IMR-90 (cell line): ENCODE measurements around the gene HOXC6. TPM values are rescaled to one million over a fixed set of nuclear protein-coding genes. Genes with fewer than 3 reads are reported as not detected.

Experiments used
- ATAC-seq: fragments of 200-7000 bp; cut with Tn5 transposase; 2 replicates; pipeline ENCODE4 v1.9.1; 2020; ENCODE audit warnings: low read depth, mild to moderate bottlenecking, moderate library complexity
- BruUV-seq: library from RNA; stranded (reverse); fragments of 400-500 nt; replicated peaks from 2 replicates; lab custom pipeline; 2021; lab: Mats Ljungman, UMichigan
- CTCF ChIA-PET: fragments of 300-600 bp; formaldehyde crosslinking; extraction: SDS; loops from one replicate; lab custom pipeline; 2021; ENCODE audit warnings: antibody characterized with exemption; lab: Yijun Ruan, JAX
- POLR2A ChIA-PET: fragments of 300-600 bp; sonication (Branson Sonifier 250); formaldehyde crosslinking; loops from one replicate; lab custom pipeline; 2022; ENCODE audit warnings: antibody characterized with exemption; ENCODE audit not compliant: unreplicated experiment; lab: Charles Lee
- DNase-seq: peaks from one replicate; pipeline ENCODE4 v3.0.0; 2013
- H2AFZ ChIP-seq: replicated peaks from 2 replicates; pipeline ENCODE3; 2013; ENCODE audit warnings: low read length, mild to moderate bottlenecking; ENCODE audit not compliant: poor library complexity
- H2AK5ac ChIP-seq: 2 replicates; pipeline ENCODE4 v1.6.1; 2013; ENCODE audit warnings: low read depth, low read length, inconsistent platforms
- H2AK9ac ChIP-seq: replicated peaks from 2 replicates; pipeline ENCODE3; 2013; ENCODE audit warnings: mild to moderate bottlenecking, low read depth, low read length, moderate library complexity; ENCODE audit not compliant: poor library complexity
- H2BK120ac ChIP-seq: 2 replicates; pipeline ENCODE4 v1.6.1; 2013; ENCODE audit warnings: low read depth, low read length, inconsistent platforms
- H2BK15ac ChIP-seq: 3 replicates; pipeline ENCODE4 v1.6.1; 2013; ENCODE audit warnings: low read depth, low read length, inconsistent platforms
- H2BK20ac ChIP-seq: 2 replicates; pipeline ENCODE4 v1.6.1; 2013; ENCODE audit warnings: low read depth, mild to moderate bottlenecking, inconsistent platforms, low read length, moderate library complexity
- H2BK5ac ChIP-seq: 2 replicates; pipeline ENCODE4 v1.6.1; 2013; ENCODE audit warnings: mild to moderate bottlenecking, low read depth, low read length, inconsistent platforms; ENCODE audit not compliant: poor library complexity, severe bottlenecking
- H3K14ac ChIP-seq: replicated peaks from 2 replicates; pipeline ENCODE4 v1.6.1; 2013; ENCODE audit warnings: low read depth, low read length, inconsistent platforms
- H3K18ac ChIP-seq: 2 replicates; pipeline ENCODE4 v1.6.1; 2013; ENCODE audit warnings: low read depth, low read length, control low read depth
- H3K23ac ChIP-seq: 2 replicates; pipeline ENCODE4 v1.6.1; 2013; ENCODE audit warnings: low read depth, low read length, inconsistent platforms
- H3K27ac ChIP-seq: 2 replicates; pipeline ENCODE4 v1.5.1; 2013; ENCODE audit warnings: mild to moderate bottlenecking, control low read depth, low read length; ENCODE audit not compliant: insufficient read depth
- H3K27me3 ChIP-seq: 2 replicates; pipeline ENCODE4 v1.6.1; 2013; ENCODE audit warnings: low read length; ENCODE audit not compliant: control insufficient read depth, insufficient read depth
- H3K36me3 ChIP-seq: 2 replicates; pipeline ENCODE4 v1.6.1; 2013; ENCODE audit warnings: low read length, mixed read lengths; ENCODE audit not compliant: control insufficient read depth, insufficient read depth
- H3K4ac ChIP-seq: 2 replicates; pipeline ENCODE4 v1.6.1; 2013; ENCODE audit warnings: low read depth, low read length, inconsistent platforms
- H3K4me1 ChIP-seq: 2 replicates; pipeline ENCODE4 v1.6.1; 2013; ENCODE audit warnings: low read length, mixed read lengths; ENCODE audit not compliant: control insufficient read depth, insufficient read depth
- H3K4me2 ChIP-seq: 2 replicates; pipeline ENCODE4 v1.6.1; 2013; ENCODE audit warnings: low read depth, mild to moderate bottlenecking, control low read depth, low read length, moderate library complexity
- H3K4me3 ChIP-seq: 2 replicates; pipeline ENCODE4 v1.5.1; 2013; ENCODE audit warnings: low read depth, mild to moderate bottlenecking, control low read depth, low read length, moderate library complexity; ENCODE audit not compliant: insufficient read depth
- H3K56ac ChIP-seq: 2 replicates; pipeline ENCODE4 v1.6.1; 2013; ENCODE audit warnings: low read length, inconsistent platforms; ENCODE audit not compliant: insufficient read depth; ENCODE audit errors: extremely low read depth
- H3K79me1 ChIP-seq, 2 experiments: 2 replicates each; pipeline ENCODE4 v1.6.1; 2013; ENCODE audit warnings: low read length in 2 of 2, inconsistent platforms in 1 of 2, low read depth in 1 of 2
- H3K9ac ChIP-seq: 2 replicates; pipeline ENCODE4 v1.6.1; 2013; ENCODE audit warnings: low read depth, low read length, control low read depth
- H3K9me1 ChIP-seq: 2 replicates; pipeline ENCODE4 v1.6.1; 2013; ENCODE audit warnings: low read length, inconsistent platforms; ENCODE audit not compliant: insufficient read depth
- H3K9me3 ChIP-seq: 2 replicates; pipeline ENCODE4 v1.6.1; 2013; ENCODE audit warnings: low read length; ENCODE audit not compliant: control insufficient read depth, insufficient read depth
- H4K20me1 ChIP-seq: 2 replicates; pipeline ENCODE4 v1.6.1; 2013; ENCODE audit warnings: low read length, inconsistent platforms; ENCODE audit not compliant: insufficient read depth
- H4K5ac ChIP-seq: 2 replicates; pipeline ENCODE4 v1.6.1; 2013; ENCODE audit warnings: mild to moderate bottlenecking, low read depth, low read length, control low read depth
- H4K8ac ChIP-seq, 2 experiments: 2 replicates each; pipeline ENCODE4 v1.6.1; 2013; ENCODE audit warnings: low read depth in 2 of 2, low read length in 2 of 2, control low read depth in 1 of 2, inconsistent platforms in 1 of 2
- H4K91ac ChIP-seq: 2 replicates; pipeline ENCODE4 v1.6.1; 2013; ENCODE audit warnings: low read depth, low read length, inconsistent platforms; ENCODE audit not compliant: insufficient read depth
- BHLHE40 ChIP-seq: fragments of 150-350 bp; IDR thresholded peaks from 2 replicates; pipeline ENCODE4 v1.6.1; 2016; ENCODE audit warnings: mild to moderate bottlenecking, low read depth, low read length
- CHD1 ChIP-seq: IDR thresholded peaks from 2 replicates; pipeline ENCODE4 v1.6.1; 2012; ENCODE audit warnings: low read depth, low read length, improper control_type of control experiment
- CTCF ChIP-seq: conservative IDR thresholded peaks from 2 replicates; pipeline ENCODE4 v1.5.1; 2012; ENCODE audit warnings: mild to moderate bottlenecking, low read depth, low read length, improper control_type of control experiment
- FOS ChIP-seq: fragments of 150-350 bp; IDR thresholded peaks from 2 replicates; pipeline ENCODE4 v1.6.1; 2016; ENCODE audit warnings: low read depth, low read length
- MAFK ChIP-seq: IDR thresholded peaks from 2 replicates; pipeline ENCODE4 v1.6.1; 2012; ENCODE audit warnings: low read depth, low read length, improper control_type of control experiment
- MAZ ChIP-seq: IDR thresholded peaks from 2 replicates; pipeline ENCODE4 v1.6.1; 2012; ENCODE audit warnings: low read depth, mild to moderate bottlenecking, low read length, improper control_type of control experiment, moderate library complexity, borderline replicate concordance
- MXI1 ChIP-seq: IDR thresholded peaks from 2 replicates; pipeline ENCODE4 v1.6.1; 2012; ENCODE audit warnings: low read depth, mild to moderate bottlenecking, low read length, moderate library complexity, borderline replicate concordance
- NFE2L2 ChIP-seq: fragments of 150-350 bp; IDR thresholded peaks from 2 replicates; pipeline ENCODE4 v1.6.1; 2016; ENCODE audit warnings: low read depth, mild to moderate bottlenecking, low read length
- POLR2A ChIP-seq: IDR thresholded peaks from 2 replicates; pipeline ENCODE4 v1.6.1; 2012; ENCODE audit warnings: mild to moderate bottlenecking, low read depth, low read length
- RAD21 ChIP-seq: IDR thresholded peaks from 2 replicates; pipeline ENCODE4 v1.6.1; 2012; ENCODE audit warnings: low read length, improper control_type of control experiment
- RFX5 ChIP-seq: IDR thresholded peaks from 2 replicates; pipeline ENCODE4 v1.8.0; 2012; ENCODE audit warnings: low read depth, mild to moderate bottlenecking, low read length, moderate library complexity
- SMC3 ChIP-seq: fragments of 150-350 bp; IDR thresholded peaks from 2 replicates; pipeline ENCODE4 v1.6.1; 2016; ENCODE audit warnings: low read depth, mild to moderate bottlenecking, antibody characterized with exemption, low read length, moderate library complexity
- WGBS, 2 experiments: methylation state at CpG; one replicate each; pipeline versions ENCODE4 v1.1.5 to v1.1.7; 2013; ENCODE audit warnings: missing lambda C conversion rate in 2 of 2; ENCODE audit not compliant: insufficient read length in 1 of 2; ENCODE audit errors: extremely low coverage in 2 of 2; 5-methylcytosine and 5-hydroxymethylcytosine counted together
- dilution Hi-C: fragments of 300-500 bp; cut with HindIII; formaldehyde crosslinking; loops from one replicate; pipeline ENCODE4 v1.14.3; 2018; ENCODE audit warnings: low sequenced_read_pairs; ENCODE audit not compliant: unreplicated experiment
- in situ Hi-C: fragments of 300-500 bp; cut with MboI; formaldehyde crosslinking; loops from 3 replicates; pipeline ENCODE4 v1.14.3; 2019; ENCODE audit warnings: low sequenced_read_pairs, inconsistent platforms, mixed read lengths
- intact Hi-C: fragments of 100-400 bp; cut with micrococcal nuclease; formaldehyde crosslinking; loops from 2 replicates; pipeline ENCODE4 v1.10.0; 2022
- polyA plus RNA-seq, 3 experiments: library from polyadenylated mRNA; depleted of rRNA; stranded (reverse); fragments of >200 nt; gene quantifications; 2 replicates each; pipeline ENCODE4 v1.2.3, GENCODE V29; 2012; ENCODE audit warnings: low replicate concordance in 1 of 3
- total RNA-seq: library from RNA; depleted of rRNA; stranded (reverse); fragments of >200 nt; gene quantifications from 2 replicates; pipeline ENCODE4 v1.2.3, GENCODE V29; 2012
- TF ChIP-seq, protein P1 (sequence below): fragments of 150-350 bp; IDR thresholded peaks from 2 replicates; pipeline ENCODE4 v1.6.1; 2016; ENCODE audit warnings: low read depth, mild to moderate bottlenecking, low read length, moderate library complexity, borderline replicate concordance
- TF ChIP-seq, protein P2 (sequence below): fragments of 150-350 bp; IDR thresholded peaks from 2 replicates; pipeline ENCODE4 v1.6.1; 2017; ENCODE audit warnings: mild to moderate bottlenecking, antibody characterized with exemption, low read length, low read depth

Gene HOXC6
- total and polyA plus RNA-seq, 2 of the 4 experiments (the other 2 are of a cell fraction): 1.1 TPM; not detected in 1

DNA sequence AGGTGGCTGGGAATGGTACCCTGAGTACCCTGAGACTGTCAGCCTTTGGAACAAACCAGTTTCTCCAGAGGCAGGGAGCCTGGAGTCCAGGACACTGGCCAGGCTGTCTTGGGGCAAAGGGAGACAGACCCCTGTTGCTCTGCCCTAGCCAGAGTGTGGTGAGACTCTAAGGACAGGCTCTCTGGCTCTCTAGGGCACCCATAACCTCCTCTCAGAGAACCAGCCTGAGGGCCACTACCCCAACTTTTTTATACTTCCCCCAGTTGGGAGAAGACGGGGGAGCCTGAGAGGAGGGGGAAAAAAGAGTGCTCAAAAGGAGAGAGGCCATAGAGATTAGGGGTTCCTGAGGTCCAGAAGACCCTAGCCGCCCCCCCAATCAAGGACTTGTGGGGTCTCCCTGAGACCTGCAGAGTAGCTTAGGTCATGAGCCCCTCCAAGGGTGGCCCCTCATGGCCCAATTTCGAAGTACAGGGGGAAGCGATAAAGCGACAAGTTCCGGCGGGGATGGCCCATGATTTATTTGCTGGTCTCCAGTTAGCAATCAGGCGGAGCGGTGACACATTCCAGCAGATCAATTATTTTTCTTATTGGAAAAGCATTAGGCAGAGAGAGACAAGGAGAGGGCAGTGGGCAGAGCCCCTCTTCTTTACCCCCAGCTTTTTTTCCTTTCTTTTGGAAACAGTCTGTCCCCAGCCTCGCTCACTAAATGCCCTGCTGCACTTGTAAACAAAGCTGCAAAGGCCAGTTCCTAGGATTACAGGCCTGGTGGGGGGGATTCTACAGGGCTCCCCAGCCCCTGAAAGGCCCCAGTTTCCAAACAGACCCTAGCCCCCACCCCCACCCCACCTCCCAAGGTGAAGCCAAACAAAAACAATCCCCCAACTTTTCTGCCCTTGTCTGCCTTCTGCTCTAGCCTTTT is 17.9 kb upstream of the HOXC6 start:
- Histone ChIP-seq H3K27ac (no peak overlapping the region), H2BK15ac (no peak overlapping the region), H3K56ac (no peak overlapping the region; the same call in 1 of the 2 replicates), H3K14ac (no peak overlapping the region), H3K4me1 (no peaks in the 10 kb centered on the region), H3K23ac (no peak overlapping the region), H3K9ac (no peak overlapping the region), H4K91ac (no peak overlapping the region), H3K9me1 (no peaks in the 10 kb centered on the region), H2AK5ac (no peak overlapping the region), H3K4me3 (no peak overlapping the region; the same call in 1 of the 2 replicates), H2BK120ac (no peak overlapping the region), H3K27me3 (peaks cover 88% of the 10 kb centered on the region), H2AFZ (no peak overlapping the region), H2AK9ac (peak overlapping the region; percentile 59), H3K79me1 (no peaks in the 10 kb centered on the region), H2BK20ac (no peak overlapping the region), H3K9me3 (peaks cover 2% of the 10 kb centered on the region), H4K20me1 (no peaks in the 10 kb centered on the region), H3K4ac (no peak overlapping the region), H4K8ac (no peak overlapping the region), H3K36me3 (no peaks in the 10 kb centered on the region), H3K18ac (no peak overlapping the region), H3K4me2 (no peak overlapping the region), H2BK5ac (no peak overlapping the region), H4K5ac (no peak overlapping the region)
- in situ Hi-C loops (no loop called here), intact Hi-C loops (no loop called here), dilution Hi-C loops (no loop called here)
- ChIA-PET CTCF (interaction anchor here (1.0 to 1.6 kb wide), 2 partner anchors 60 to 191 kb away, joined by 3 read pairs; no protein-coding TSS in a partner anchor), POLR2A (no interaction called here)
- DNase-seq: no peak
- 0% methylated on average over 1 of the region's 10 CpGs; no CpG with 5 or more reads in 1 of the 2 experiments for WGBS, 2 experiments
- no TSS peak for BruUV-seq
- ATAC-seq: no peak
- TF ChIP-seq POLR2A: no peak
- TF ChIP-seq MXI1: no peak
- TF ChIP-seq MAFK: no peak
- TF ChIP-seq, protein P1, sequence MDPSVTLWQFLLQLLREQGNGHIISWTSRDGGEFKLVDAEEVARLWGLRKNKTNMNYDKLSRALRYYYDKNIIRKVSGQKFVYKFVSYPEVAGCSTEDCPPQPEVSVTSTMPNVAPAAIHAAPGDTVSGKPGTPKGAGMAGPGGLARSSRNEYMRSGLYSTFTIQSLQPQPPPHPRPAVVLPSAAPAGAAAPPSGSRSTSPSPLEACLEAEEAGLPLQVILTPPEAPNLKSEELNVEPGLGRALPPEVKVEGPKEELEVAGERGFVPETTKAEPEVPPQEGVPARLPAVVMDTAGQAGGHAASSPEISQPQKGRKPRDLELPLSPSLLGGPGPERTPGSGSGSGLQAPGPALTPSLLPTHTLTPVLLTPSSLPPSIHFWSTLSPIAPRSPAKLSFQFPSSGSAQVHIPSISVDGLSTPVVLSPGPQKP: no peak
- no peak for TF ChIP-seq SMC3
- TF ChIP-seq RAD21: no peak
- TF ChIP-seq BHLHE40: no peak
- TF ChIP-seq FOS: no peak
- TF ChIP-seq RFX5: no peak
- no peak for TF ChIP-seq CHD1
- no peak for TF ChIP-seq NFE2L2
- TF ChIP-seq, protein P2, sequence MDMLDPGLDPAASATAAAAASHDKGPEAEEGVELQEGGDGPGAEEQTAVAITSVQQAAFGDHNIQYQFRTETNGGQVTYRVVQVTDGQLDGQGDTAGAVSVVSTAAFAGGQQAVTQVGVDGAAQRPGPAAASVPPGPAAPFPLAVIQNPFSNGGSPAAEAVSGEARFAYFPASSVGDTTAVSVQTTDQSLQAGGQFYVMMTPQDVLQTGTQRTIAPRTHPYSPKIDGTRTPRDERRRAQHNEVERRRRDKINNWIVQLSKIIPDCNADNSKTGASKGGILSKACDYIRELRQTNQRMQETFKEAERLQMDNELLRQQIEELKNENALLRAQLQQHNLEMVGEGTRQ: no peak
- no peak for TF ChIP-seq MAZ
- no peak for TF ChIP-seq CTCF
